GM20431 (cell line): ENCODE measurements around the gene ELP1.
"Not testable (repeated sequence)": the region's sequence is repeated elsewhere in the genome, so short reads cannot be mapped to it uniquely, and the experiment has no call there.

Experiments
- in situ Hi-C: fragments of 300-500 bp; cut with MseI, MboI; formaldehyde crosslinking; loops from one replicate; pipeline ENCODE4 v1.15.0; 2020; ENCODE audit warnings: low sequenced_read_pairs; ENCODE audit not compliant: unreplicated experiment

ELP1 gene

GRCh38 chr9:108933718-108934322 is at the start of gene ELP1:
Gene ELP1, minus strand, starts transcription at chr9:108934124. Its CDS starts 2,978 bp downstream, at chr9:108931146.
- in situ Hi-C loops = no loop called here

- in situ Hi-C loops = no loop called here
Measured at GRCh38 chr9:108980893-108981292, 47.0 kb upstream of the ELP1 start.

GRCh38 chr9:108978205-108978604 is 44.3 kb upstream of the ELP1 start:
- in situ Hi-C loops = no loop called here

GRCh38 chr9:108973895-108974294 is 40.0 kb upstream of the ELP1 start:
- in situ Hi-C loops = no loop called here

GRCh38 chr9:108972626-108973209 is 38.8 kb upstream of the ELP1 start:
- in situ Hi-C loops = no loop called here

- in situ Hi-C loops = no loop called here
Measured at GRCh38 chr9:108972186-108972585, 38.3 kb upstream of the ELP1 start.

- in situ Hi-C loops = not testable (repeated sequence)
Measured at GRCh38 chr9:108971392-108971791, 37.5 kb upstream of the ELP1 start.

GRCh38 chr9:108967916-108968315 is 34.0 kb upstream of the ELP1 start:
- in situ Hi-C loops = no loop called here

GRCh38 chr9:108963459-108964143 is 29.7 kb upstream of the ELP1 start:
- in situ Hi-C loops = no loop called here

GRCh38 chr9:108961151-108961550 is 27.2 kb upstream of the ELP1 start:
- in situ Hi-C loops = no loop called here

- in situ Hi-C loops = no loop called here
Measured at GRCh38 chr9:108960331-108960730, 26.4 kb upstream of the ELP1 start.

- in situ Hi-C loops = no loop called here
Measured at GRCh38 chr9:108956631-108957026, 22.7 kb upstream of the ELP1 start.

- in situ Hi-C loops = no loop called here
Measured at GRCh38 chr9:108956022-108956630, 22.2 kb upstream of the ELP1 start.

- in situ Hi-C loops = no loop called here
Measured at GRCh38 chr9:108953983-108954574, 20.2 kb upstream of the ELP1 start.

GRCh38 chr9:108951578-108951977 is 17.7 kb upstream of the ELP1 start:
- in situ Hi-C loops = no loop called here

- in situ Hi-C loops = no loop called here
Measured at GRCh38 chr9:108950168-108950567, 16.2 kb upstream of the ELP1 start.

- in situ Hi-C loops = no loop called here
Measured at GRCh38 chr9:108939975-108940374, 6.1 kb upstream of the ELP1 start.

- in situ Hi-C loops = no loop called here
Measured at GRCh38 chr9:108937561-108938305, 3.8 kb upstream of the ELP1 start.

- in situ Hi-C loops = no loop called here
Measured at GRCh38 chr9:108934323-108934893, 484 bp upstream of the ELP1 start, which contains the start of gene ABITRAM. Gene ABITRAM, plus strand, starts transcription at chr9:108934400. Its CDS starts 87 bp downstream, at chr9:108934487.
